Esophagus squamous epithelium (tissue), 5 donors: Measurements from ENCODE around the gene CNGA2. TPM values are rescaled to one million over a fixed set of nuclear protein-coding genes. Genes with fewer than 3 reads are reported as not detected.

ENCODE experiments used
- DNase-seq: peaks from one replicate; lab custom pipeline; 2025; lab: John Stamatoyannopoulos, UW
- H3K27ac ChIP-seq, 4 donors: fragments of 200-600 bp; sonication (generic); one replicate each; pipeline ENCODE4 v1.5.1; 2016 to 2019; ENCODE audit warnings: mild to moderate bottlenecking in 1 of 4
- H3K27me3 ChIP-seq, 4 donors: fragments of 200-600 bp; sonication (generic); 1 replicate in 3 of 4; 2 replicates in 1 of 4; pipeline versions ENCODE4 v1.5.1 to v1.6.0; 2017 to 2021; ENCODE audit warnings: antibody characterized with exemption in 1 of 4
- H3K36me3 ChIP-seq, 3 donors: fragments of 200-600 bp; sonication (generic); one replicate each; pipeline ENCODE4 v1.5.1; 2016 to 2019
- H3K4me1 ChIP-seq, 3 donors: fragments of 200-600 bp; sonication (generic); one replicate each; pipeline ENCODE4 v1.5.1; 2017 to 2019
- H3K4me3 ChIP-seq, 4 donors: fragments of 200-600 bp; sonication (generic); 1 replicate in 3 of 4; 2 replicates in 1 of 4; pipeline ENCODE4 v1.5.1; 2016 to 2019; ENCODE audit warnings: mild to moderate bottlenecking in 2 of 4, moderate library complexity in 1 of 4
- H3K9me3 ChIP-seq, 3 donors: fragments of 200-600 bp; sonication (generic); one replicate each; pipeline ENCODE4 v1.5.1; 2016 to 2019
- POLR2A ChIP-seq, 4 donors: fragments of 450-650 bp; IDR thresholded peaks; one replicate each; pipeline ENCODE4 v1.6.1; 2017; ENCODE audit warnings: antibody characterized with exemption in 4 of 4, mild to moderate bottlenecking in 4 of 4, moderate library complexity in 3 of 4
- WGBS, 2 donors: methylation state at CpG; one replicate each; pipeline ENCODE4 v1.1.5; 2018; 5-methylcytosine and 5-hydroxymethylcytosine counted together
- intact Hi-C: fragments of 100-400 bp; cut with DNase I; formaldehyde crosslinking; loops from one replicate; pipeline ENCODE4 v1.15.0; 2022
- total RNA-seq, 4 donors: library from RNA; depleted of rRNA; stranded (reverse); fragments of >200 nt; gene quantifications; one replicate each; pipeline ENCODE4 v1.1.0, GENCODE V29; 2016
- TF ChIP-seq, protein P1 (sequence below), 6 experiments: fragments of 450-650 bp in 4 of 6; fragments of 200-600 bp in 2 of 6; sonication (generic) in 2 of 6; IDR thresholded peaks; one replicate each; pipeline ENCODE4 v1.5.1; 2016 to 2019; ENCODE audit warnings: antibody characterized with exemption in 6 of 6, mild to moderate bottlenecking in 4 of 6, moderate library complexity in 4 of 6
- donor health status: DM: yes; HTN: yes; CAD: no.

The CNGA2 gene
- total RNA-seq, 4 donors from 2014 or later = not detected

DNA sequence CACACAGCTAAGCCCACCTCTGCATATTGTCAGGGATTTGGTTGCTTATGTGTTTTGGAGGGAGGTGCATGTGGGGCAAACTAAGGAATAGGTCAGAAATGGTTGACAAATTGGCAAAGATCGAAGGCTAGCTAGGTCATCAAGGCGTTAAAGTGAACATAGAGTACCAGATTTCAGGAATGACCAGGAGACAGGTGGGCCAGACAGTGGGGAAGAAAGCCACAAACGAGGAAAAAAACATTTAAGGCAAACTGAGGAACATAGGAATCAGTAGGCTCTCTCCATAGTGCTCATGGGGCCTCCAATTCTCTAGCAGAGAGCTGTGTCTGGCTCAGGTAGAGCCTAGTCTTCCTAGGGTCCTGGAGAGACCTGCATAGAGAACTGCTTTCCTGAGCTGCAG is 57.4 kb downstream of the CNGA2 start:
- DNase-seq = no peak
- H3K36me3 ChIP-seq = no peaks in the 10 kb centered on the region
- no peak for TF ChIP-seq POLR2A (IDR thresholded peaks at IDR 0.05)
- TF ChIP-seq, protein P1, sequence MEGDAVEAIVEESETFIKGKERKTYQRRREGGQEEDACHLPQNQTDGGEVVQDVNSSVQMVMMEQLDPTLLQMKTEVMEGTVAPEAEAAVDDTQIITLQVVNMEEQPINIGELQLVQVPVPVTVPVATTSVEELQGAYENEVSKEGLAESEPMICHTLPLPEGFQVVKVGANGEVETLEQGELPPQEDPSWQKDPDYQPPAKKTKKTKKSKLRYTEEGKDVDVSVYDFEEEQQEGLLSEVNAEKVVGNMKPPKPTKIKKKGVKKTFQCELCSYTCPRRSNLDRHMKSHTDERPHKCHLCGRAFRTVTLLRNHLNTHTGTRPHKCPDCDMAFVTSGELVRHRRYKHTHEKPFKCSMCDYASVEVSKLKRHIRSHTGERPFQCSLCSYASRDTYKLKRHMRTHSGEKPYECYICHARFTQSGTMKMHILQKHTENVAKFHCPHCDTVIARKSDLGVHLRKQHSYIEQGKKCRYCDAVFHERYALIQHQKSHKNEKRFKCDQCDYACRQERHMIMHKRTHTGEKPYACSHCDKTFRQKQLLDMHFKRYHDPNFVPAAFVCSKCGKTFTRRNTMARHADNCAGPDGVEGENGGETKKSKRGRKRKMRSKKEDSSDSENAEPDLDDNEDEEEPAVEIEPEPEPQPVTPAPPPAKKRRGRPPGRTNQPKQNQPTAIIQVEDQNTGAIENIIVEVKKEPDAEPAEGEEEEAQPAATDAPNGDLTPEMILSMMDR (IDR thresholded peaks at IDR 0.05) = no peak
- H3K4me1 ChIP-seq = peaks cover 0 to 28% (median 5%) of the 10 kb centered on the region in 3 donors
- intact Hi-C loops = no loop called here
- no peaks in the 10 kb centered on the region for H3K9me3 ChIP-seq
- 70 to 82% methylated on average over 3 of the region's 3 CpGs for WGBS, 2 donors
- no peak overlapping the region for H3K27ac ChIP-seq
- no peaks in the 10 kb centered on the region for H3K27me3 ChIP-seq
- no peak overlapping the region for H3K4me3 ChIP-seq

DNA sequence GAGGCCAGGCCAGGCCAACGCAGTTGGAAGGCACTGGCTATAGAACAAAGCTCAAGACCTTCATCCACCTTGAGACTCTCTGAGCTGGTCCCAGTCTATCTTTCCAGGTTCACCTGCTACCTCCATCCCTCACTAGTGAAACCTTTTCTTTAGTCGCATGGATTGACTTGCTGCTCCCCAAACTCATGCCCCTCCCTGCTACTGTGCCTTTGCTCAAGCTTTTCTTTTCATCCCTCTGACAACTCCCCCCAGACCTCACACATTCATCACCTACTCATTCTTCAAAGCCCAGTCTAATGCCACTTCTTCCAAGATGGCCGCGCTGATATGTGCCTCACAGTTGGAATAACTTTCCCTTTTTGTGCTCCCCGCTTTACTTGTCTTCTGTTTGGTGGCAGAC is 58.0 kb downstream of the CNGA2 start:
- TF ChIP-seq, protein P1 (IDR thresholded peaks at IDR 0.05) = no peak
- TF ChIP-seq POLR2A (IDR thresholded peaks at IDR 0.05) = no peak
- no peak overlapping the region for H3K4me3 ChIP-seq
- H3K27me3 ChIP-seq = no peaks in the 10 kb centered on the region
- no peak for DNase-seq
- H3K36me3 ChIP-seq = no peaks in the 10 kb centered on the region
- H3K9me3 ChIP-seq = no peaks in the 10 kb centered on the region
- 70 to 78% methylated on average over 3 to 5 of the region's 5 CpGs for WGBS, 2 donors
- intact Hi-C loops = no loop called here
- peaks cover 0 to 28% (median 5%) of the 10 kb centered on the region in 3 donors for H3K4me1 ChIP-seq
- H3K27ac ChIP-seq = no peak overlapping the region

DNA sequence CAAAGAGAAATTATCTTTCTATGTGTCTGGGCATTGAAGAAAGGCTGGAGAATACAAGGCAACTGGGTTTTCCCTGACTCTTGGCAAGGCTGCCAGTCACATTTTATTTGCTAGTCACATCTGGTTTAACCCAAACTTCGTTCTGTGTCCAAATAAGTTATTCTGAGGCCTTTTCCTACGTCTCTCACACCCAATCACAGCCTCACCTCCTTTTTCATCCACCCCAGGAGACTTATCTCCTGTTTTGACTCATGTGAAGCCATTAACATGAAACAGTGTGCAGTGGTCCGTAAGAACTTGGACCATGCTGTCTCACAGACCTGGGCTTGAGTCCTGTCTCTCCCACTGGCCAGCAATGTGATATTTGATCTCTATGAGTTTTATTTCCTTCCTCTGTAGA is 59.3 kb downstream of the CNGA2 start:
- Histone ChIP-seq H3K4me1 (peaks cover 0 to 26% (median 5%) of the 10 kb centered on the region in 3 donors), H3K4me3 (no peak overlapping the region), H3K36me3 (no peaks in the 10 kb centered on the region), H3K27ac (no peak overlapping the region), H3K27me3 (no peaks in the 10 kb centered on the region), H3K9me3 (no peaks in the 10 kb centered on the region)
- intact Hi-C loops = no loop called here
- DNase-seq = no peak
- WGBS, 2 donors = 46 to 80% methylated on average over 2 to 3 of the region's 3 CpGs
- TF ChIP-seq POLR2A (IDR thresholded peaks at IDR 0.05) = no peak
- TF ChIP-seq, protein P1 (IDR thresholded peaks at IDR 0.05) = no peak

Other genes with a start within 250 kb of the CNGA2 start
- gene PASD1, start 171.1 kb upstream of the CNGA2 start, total RNA-seq = not detected
- gene PRRG3, start 39.3 kb upstream of the CNGA2 start, total RNA-seq = 1 to 10 TPM in 1 of 4 donors, under 1 TPM in 2, not detected in 1; 0.15 to 1.1 (median 0.41) TPM
- not detected for gene FATE1, start 18.7 kb upstream of the CNGA2 start, total RNA-seq
- not detected for gene MAGEA4, start 178.1 kb downstream of the CNGA2 start, total RNA-seq
- gene GABRE, start 239.9 kb downstream of the CNGA2 start, total RNA-seq = 100 to 1,000 TPM in 2 of 4 donors, 10 to 100 TPM in 2; 38.4 to 149 (median 77.1) TPM